T1000 (cell line): ENCODE results near the gene LETMD1.
"Not testable (repeated sequence)": the region's sequence is repeated elsewhere in the genome, so short reads cannot be mapped to it uniquely, and the experiment has no call there.

Experiments used
- DNase-seq: peaks from one replicate; lab custom pipeline; 2025; ENCODE audit warnings: mixed read lengths; lab: John Stamatoyannopoulos, UW

The LETMD1 gene

DNA sequence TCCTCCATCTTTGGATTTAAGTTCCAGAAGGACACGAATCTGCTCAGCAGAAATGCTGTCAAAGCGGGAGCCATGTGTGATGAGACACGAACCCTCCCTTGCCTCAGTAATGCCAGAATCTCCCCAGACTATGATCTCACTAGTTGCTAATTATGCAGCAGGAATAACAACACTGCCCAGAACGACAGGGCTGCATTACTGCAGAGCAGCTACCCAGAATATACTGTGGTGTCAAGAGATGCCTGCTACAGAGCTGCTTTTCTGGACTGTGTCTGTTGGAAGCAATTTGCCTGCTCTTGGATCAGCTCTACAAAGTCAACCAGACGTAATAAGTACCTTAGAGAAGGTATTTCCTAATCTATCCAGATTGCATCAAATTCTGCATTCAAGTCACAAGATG is 29.8 kb downstream of the LETMD1 start:
- DNase-seq, result no peak

DNA sequence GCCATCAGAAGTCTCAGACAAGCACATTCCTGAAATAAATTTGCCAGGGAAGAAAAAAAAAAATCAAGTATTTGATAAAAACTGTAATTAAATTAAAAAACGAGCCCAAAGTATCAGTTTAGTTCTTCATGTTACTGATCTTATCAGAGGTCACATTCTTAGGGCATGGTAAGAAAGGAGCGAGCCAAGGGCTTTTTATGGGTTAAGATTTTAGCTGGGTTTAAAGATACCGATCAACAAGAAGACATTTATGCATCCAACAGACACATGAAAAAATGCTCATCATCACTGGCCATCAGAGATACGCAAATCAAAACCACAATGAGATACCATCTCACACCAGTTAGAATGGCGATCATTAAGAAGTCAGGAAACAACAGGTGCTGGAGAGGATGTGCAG is 30.2 kb downstream of the LETMD1 start:
- DNase-seq, result not testable (repeated sequence)

DNA sequence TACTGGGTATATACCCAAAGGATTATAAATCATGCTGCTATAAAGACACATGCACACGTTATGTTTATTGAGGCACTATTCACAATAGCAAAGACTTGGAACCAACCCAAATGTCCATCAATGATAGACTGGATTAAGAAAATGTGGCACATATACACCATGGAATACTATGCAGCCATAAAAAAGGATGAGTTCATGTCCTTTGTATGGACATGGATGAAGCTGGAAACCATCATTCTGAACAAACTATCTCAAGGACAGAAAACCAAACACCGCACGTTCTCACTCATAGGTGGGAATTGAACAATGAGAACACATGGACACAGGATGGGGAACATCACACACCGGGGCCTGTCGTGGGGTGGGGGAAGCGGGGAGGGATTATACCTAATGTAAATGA is 30.7 kb downstream of the LETMD1 start:
- not testable (repeated sequence) for DNase-seq

DNA sequence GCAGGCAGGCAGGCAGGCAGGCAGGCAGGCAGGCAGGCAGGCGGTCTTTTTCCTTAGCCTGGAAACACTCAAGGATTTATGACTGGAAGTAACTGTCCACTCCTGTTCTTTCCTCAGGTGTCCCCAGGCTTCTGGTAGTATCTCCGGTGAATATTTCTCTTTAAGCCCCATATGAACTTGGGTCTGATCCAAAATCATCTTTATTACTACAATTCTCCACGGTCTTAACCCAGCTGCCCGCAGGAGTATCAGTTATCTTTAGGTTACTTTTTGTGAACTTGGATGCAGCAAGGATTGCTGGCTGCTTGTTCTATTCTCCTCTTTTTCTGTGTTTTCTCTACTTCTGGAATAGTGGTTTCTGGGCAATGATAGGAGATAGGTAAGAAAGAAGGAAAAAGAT is 32.0 kb downstream of the LETMD1 start:
- no peak for DNase-seq

DNA sequence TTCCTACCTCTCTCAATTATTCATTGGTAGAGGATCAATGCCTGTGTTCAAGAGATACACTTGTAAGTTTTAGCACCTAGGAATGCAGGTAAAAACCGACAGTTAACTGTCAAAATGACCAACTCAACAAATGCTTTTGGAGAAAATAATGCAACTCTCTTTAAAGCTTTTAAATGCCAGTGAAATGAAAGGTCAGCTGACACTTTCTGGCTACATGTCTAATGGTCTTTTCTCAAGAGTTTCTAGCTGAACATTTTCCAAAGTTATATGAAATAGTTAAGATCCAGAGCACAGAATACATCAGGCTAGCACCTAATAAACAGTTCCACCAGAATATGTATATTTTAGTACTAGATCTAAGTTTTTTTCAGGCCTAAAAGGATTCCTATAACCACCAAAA is 33.3 kb downstream of the LETMD1 start:
- DNase-seq, result no peak

DNA sequence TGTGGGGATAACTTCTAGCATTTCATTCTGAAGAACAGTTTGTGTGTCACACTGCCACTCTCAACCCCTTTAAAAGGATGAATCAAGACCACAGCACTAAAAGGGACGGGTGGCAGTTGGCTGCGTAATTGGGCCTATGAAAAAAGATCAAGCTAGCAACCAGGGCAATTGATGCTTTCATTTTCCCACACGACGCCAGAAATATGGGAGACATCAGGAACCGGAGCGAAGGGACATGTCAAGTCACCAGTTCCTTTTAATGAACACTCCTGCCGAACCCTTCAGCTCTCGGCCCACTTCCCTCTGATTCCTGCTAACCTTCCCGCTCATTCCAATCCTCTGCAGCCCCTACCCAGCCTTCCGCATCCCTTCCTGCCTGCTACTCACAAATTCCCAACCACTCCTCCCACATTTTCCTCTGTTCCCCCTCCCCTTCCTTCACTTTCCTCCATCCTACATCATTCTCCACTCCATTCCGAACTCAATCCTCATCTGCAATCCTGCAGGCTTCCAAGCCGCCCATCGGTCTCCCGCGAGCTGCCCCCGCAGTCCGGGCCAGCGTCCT is 34.5 kb downstream of the LETMD1 start:
- no peak for DNase-seq

DNA sequence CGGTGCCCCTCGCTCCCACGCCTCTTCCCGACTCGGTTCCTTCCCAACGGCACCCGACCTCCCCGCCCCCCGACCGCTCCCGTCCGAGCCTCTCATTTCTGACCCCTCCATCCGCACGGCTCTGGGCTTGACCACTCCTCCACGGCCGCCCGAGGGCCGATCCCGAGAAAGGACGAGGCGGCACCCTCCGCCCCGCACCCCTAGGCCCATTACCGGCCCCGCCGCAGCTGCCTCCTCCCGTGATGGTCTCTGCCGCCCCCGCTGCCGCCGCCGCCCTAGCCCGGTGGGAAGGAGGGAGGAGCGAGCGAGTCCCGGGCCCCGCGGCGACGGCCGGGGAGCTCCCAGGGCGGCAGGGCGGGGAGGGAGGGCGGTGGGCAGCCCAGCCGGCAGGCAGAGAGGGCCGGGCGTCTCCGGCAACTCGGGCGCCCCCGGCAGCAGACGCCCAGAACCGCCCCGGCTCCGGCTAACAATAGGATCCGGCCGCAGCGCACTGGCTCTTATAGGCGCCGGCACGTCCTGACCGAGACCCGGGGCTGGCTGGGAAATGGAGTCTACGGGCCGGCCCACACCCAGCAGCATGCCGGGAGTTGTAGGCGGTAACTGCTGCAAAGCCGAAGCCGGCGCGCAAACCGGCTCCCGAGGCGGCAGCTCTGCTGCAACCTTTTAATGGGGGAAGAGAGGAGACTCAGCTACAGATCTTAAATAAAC is 35.2 kb downstream of the LETMD1 start, which contains the start of gene CSRNP2:
TSS of gene CSRNP2 (minus strand) at position 471 of the 708 bp plus-strand sequence. CDS start 7,035 bp downstream, outside the sequence.
- DNase-seq, result peak; percentile 98

DNA sequence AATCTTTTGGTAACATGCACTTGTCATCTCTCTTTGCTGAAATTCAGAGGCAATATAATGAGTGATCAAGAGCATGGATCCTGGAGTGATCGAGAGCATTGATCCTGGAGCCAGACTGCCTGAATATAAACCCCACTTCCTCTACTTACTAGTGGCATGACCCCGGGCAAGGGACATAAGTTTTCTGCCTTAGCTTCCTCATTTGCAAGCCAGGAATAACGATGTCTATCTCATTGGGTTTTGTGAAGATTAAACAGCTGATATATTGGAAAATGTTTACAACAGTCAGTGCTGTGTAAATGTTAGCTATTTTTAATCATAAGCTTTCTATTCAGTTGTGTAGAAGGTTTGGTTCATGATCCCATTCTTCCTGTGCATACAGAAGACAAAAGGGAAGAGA is 37.6 kb downstream of the LETMD1 start:
- no peak for DNase-seq

DNA sequence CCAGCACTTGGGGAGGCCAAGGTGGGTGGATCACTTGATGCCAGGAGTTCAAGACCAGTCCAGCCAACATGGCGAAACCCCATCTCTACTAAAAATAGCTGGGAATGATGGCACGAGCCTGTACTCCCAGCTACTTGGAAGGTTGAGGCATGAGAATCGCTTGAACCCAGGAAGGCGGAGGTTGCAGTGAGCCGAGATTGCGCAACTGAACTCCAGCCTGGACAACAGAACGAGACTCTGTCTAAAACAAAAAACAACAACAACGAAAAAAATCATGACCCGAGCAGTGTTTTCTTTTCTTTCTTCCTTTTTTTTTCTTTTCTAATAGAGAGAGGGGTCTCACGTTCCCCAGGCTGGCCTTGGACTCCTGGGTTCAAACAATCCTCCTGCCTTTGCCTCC is 38.8 kb downstream of the LETMD1 start:
- no peak for DNase-seq

DNA sequence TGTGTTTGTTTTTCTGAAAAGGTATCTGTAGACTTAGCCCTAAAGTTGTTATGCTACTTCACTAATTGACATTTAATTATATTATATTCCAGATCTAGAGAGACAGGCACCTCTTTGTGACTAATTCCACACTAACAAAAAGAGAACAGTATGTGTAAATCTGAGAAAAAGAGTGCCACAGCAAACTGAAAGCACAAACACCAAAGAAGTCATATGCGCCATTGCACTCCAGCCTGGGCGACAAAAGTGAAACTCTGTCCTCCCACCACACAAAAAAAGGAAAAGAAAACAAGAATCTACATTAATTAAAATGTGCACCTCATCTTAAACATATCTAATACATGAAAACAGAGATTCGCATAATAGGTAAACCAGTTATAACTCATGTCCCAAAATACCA is 39.7 kb downstream of the LETMD1 start:
- no peak for DNase-seq

DNA sequence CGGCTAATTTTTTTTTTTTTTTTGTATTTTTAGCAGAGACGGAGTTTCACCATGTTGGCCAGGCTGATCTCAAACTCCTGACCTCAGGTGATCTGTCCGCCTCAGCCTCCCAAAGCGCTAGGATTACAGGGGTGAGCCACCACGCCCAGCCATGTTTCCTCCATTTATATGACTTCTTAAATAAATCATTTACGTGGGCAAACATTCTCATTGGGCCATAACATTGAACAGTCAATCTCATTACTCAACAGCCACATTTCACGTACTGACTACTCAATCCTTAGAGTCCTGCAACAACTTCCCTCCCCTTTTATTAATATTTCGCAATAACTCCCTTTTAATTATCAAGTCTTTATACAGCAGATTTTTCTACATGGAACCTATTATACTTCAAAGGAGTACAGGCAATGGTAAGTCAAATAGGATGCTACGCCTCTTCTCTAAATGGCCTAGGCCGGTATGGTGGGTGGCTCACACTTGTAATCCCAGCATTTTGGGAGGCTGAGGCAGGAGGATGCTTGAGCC is 42.6 kb downstream of the LETMD1 start:
- DNase-seq, result no peak

DNA sequence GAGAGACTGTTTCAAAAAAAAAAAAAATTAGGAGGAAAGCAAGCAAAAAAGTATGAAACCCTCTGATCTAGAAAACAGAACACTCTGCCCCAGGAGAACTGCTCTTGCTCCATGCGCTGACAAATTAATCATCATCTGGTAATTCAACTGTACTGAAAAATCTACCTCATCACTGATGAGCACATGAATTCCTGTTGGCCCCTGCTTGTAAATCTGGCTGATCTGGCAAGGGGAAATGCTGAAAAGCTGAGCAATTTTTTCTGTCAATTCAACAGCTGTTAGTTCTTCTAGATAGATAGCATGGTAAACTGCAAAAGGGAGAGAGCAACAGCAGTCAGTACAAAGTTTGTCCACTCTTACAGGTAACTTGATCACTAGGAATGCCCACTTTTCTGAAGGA is 50.5 kb downstream of the LETMD1 start:
- DNase-seq, result no peak

DNA sequence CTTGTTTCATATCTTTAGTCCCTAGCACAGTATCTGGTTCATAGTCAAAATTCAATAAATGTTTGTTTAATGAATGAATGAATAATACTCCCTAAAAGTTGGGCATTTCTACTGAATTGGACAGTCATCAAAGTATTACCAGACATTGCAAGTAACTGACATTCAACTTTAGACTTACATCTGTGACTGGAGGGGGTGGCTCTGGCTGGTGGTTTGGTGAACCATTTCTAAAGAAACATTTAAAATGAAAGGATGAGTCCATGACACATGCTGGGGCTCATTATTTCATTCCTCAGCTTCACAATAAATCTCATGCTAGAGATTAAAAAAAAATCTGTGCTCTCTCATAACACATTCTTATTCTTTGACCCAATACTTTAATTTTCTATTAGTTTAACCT is 55.9 kb downstream of the LETMD1 start:
- no peak for DNase-seq

DNA sequence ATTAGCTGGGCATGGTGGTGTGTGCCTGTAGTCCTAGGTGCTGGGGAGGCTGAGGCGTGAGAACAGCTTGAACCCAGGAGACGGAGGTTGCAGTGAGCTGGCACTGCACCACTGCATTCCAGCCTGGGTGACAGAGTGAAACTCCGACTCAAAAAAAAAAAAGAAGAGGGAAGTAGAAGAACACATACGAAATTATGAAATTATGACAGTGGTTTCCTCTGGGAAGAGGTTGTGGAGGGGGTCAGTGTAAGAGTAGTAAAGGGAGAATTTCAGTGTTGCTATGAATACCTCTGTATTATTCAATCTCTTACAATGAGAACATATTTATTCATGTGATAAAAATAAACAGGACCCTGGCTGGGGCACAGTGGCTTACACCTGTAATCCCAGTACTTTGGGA is 60.0 kb downstream of the LETMD1 start:
- no peak for DNase-seq
